ENCODE data around the gene CORO7.

The CORO7 gene

GRCh38 chr16:4366016-4366415, 50.4 kb downstream of the CORO7 start:
- H3K9me3 Mint-ChIP-seq: no peaks in the 10 kb centered on the region
- H3K27ac Mint-ChIP-seq: no peak overlapping the region
- peaks cover 7% of the 10 kb centered on the region for H3K36me3 Mint-ChIP-seq (ENCODE audit: low read depth)
- no peaks in the 10 kb centered on the region for H3K27me3 Mint-ChIP-seq (ENCODE audit: low read depth)
- no peaks in the 10 kb centered on the region for H3K4me1 Mint-ChIP-seq (ENCODE audit: low read depth)
- H3K4me3 Mint-ChIP-seq: no peak overlapping the region

- H3K4me3 Mint-ChIP-seq: no peak overlapping the region
- H3K27me3 Mint-ChIP-seq (ENCODE audit: low read depth): no peaks in the 10 kb centered on the region
- H3K4me1 Mint-ChIP-seq (ENCODE audit: low read depth): no peaks in the 10 kb centered on the region
- H3K27ac Mint-ChIP-seq: no peak overlapping the region
- peaks cover 7% of the 10 kb centered on the region for H3K36me3 Mint-ChIP-seq (ENCODE audit: low read depth)
- H3K9me3 Mint-ChIP-seq: no peaks in the 10 kb centered on the region
Observed at GRCh38 chr16:4365615-4366014, 50.8 kb downstream of the CORO7 start.

DNA sequence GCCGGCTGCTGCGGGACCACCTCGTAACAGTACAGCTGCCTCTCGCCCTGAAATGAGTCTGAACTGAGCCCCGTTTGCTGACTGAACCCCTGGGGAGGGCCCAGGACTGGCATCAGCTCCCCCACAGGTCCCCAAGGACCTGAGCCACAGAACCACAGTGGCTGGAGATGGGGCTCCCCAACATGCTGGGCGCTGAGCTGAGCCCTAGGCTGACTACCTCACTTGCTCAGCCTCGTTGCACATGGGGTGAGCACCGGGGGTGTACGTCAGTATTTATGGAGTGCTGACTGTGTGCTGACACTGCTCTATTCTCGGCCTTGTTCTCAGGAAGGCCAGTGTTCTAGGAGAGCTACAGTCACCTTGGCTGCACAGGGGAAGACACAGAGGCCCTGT, 51.4 kb downstream of the CORO7 start:
- no peaks in the 10 kb centered on the region for H3K9me3 Mint-ChIP-seq
- peaks cover 8% of the 10 kb centered on the region for H3K36me3 Mint-ChIP-seq (ENCODE audit: low read depth)
- no peaks in the 10 kb centered on the region for H3K27me3 Mint-ChIP-seq (ENCODE audit: low read depth)
- no peak overlapping the region for H3K4me3 Mint-ChIP-seq
- no peak overlapping the region for H3K27ac Mint-ChIP-seq
- no peaks in the 10 kb centered on the region for H3K4me1 Mint-ChIP-seq (ENCODE audit: low read depth)

- Mint-ChIP-seq H3K27me3 (ENCODE audit: low read depth) (no peaks in the 10 kb centered on the region), H3K4me1 (ENCODE audit: low read depth) (no peaks in the 10 kb centered on the region), H3K4me3 (no peak overlapping the region), H3K9me3 (no peaks in the 10 kb centered on the region), H3K27ac (no peak overlapping the region), H3K36me3 (ENCODE audit: low read depth) (peaks cover 10% of the 10 kb centered on the region)
Observed at GRCh38 chr16:4364196-4365013, 52.0 kb downstream of the CORO7 start.

DNA sequence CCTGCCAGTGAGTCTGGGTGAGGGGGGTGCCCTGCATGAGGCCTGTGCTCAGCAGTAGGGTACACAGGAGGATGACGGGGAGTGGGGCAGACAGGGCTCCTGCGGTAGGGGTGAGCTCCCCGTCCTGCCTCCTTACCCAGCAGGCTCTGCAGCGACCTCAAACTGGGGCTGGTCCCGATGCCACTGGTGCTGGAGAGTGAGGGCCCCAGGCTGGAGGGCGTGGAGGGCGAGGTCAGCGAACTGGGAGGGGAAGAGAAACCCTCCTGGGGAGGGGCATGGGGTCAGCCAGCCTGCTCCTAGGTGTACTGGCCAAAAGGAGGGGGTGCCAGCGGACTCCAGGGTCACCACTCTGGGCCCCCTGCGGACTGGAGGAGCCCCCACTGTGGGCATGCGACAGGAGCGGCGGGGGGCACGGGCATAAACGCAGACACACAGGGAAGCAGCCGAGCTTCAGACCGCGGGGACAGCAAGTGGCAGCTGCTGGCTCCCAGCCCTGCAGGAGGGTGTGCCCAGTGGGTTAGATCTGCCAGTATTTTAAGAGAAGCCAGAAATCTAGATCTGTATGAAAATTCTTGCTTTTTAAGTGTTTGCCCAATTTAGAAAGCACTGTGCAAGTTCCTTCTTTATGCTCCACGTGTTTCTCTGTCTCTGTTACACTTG, 53.8 kb downstream of the CORO7 start:
- no peaks in the 10 kb centered on the region for H3K4me1 Mint-ChIP-seq (ENCODE audit: low read depth)
- peaks cover 14% of the 10 kb centered on the region for H3K36me3 Mint-ChIP-seq (ENCODE audit: low read depth)
- no peaks in the 10 kb centered on the region for H3K27me3 Mint-ChIP-seq (ENCODE audit: low read depth)

GRCh38 chr16:4361944-4362311, 54.5 kb downstream of the CORO7 start:
- Mint-ChIP-seq H3K36me3 (ENCODE audit: low read depth) (peaks cover 14% of the 10 kb centered on the region), H3K27ac (no peak overlapping the region), H3K4me1 (ENCODE audit: low read depth) (no peaks in the 10 kb centered on the region), H3K4me3 (no peak overlapping the region), H3K27me3 (ENCODE audit: low read depth) (no peaks in the 10 kb centered on the region), H3K9me3 (no peaks in the 10 kb centered on the region)

More for the DNA sequence above, 53.8 kb downstream of the CORO7 start:
- Mint-ChIP-seq H3K4me3 (no peak overlapping the region), H3K9me3 (no peaks in the 10 kb centered on the region), H3K27ac (no peak overlapping the region)

DNA sequence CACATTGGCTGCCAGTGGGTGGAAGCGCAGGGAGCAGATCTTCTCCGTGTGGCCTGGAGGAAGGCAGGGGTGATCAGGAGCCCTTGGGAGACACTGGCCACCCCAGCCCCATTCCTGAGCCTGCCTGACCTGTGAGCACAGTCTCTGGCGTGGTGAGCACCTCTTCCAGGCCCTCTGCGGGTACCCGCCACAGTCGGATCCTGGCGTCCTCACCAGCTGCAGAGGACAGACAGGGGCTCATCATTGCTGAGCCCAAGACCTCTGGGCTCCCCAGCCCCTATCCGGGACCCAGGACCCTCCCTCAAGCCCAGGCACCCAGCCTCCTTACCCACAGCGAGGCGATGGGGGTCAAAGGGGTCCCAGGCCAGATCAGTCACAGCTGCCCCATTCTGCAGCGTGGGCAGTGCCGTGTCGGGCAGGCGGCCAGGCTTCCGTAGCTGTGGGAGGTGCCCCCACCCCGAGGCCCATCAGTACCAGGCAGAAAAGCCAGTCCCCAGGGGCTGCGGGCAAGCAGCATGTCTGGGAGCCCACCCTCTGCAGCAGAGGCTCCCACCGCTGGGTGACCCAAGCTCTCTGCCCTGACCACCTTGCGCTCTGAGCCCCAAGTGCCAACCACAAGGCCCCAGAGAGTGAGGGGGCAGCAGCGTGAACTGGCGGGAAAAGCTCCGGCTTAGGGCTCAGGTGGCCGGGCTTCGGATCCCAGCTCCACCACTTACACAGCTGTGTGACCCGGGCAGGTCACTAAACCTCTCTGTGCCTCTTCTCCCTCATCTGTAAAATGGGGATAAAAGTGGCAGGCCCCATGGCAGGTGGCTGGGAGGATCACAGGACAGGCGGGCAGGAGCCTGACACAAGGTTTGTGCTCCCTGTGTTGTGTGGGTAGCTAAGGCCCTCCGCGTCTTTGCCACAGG, 55.1 kb downstream of the CORO7 start:
- H3K4me1 Mint-ChIP-seq (ENCODE audit: low read depth): no peaks in the 10 kb centered on the region
- no peak overlapping the region for H3K27ac Mint-ChIP-seq
- H3K4me3 Mint-ChIP-seq: no peak overlapping the region
- H3K9me3 Mint-ChIP-seq: no peaks in the 10 kb centered on the region
- no peaks in the 10 kb centered on the region for H3K27me3 Mint-ChIP-seq (ENCODE audit: low read depth)
- peaks cover 14% of the 10 kb centered on the region for H3K36me3 Mint-ChIP-seq (ENCODE audit: low read depth)

- H3K4me1 Mint-ChIP-seq (ENCODE audit: low read depth): no peaks in the 10 kb centered on the region
- peaks cover 14% of the 10 kb centered on the region for H3K36me3 Mint-ChIP-seq (ENCODE audit: low read depth)
- H3K27ac Mint-ChIP-seq: no peak overlapping the region
- H3K4me3 Mint-ChIP-seq: no peak overlapping the region
- no peaks in the 10 kb centered on the region for H3K27me3 Mint-ChIP-seq (ENCODE audit: low read depth)
- no peaks in the 10 kb centered on the region for H3K9me3 Mint-ChIP-seq
Observed at GRCh38 chr16:4360538-4361021, 55.8 kb downstream of the CORO7 start.

DNA sequence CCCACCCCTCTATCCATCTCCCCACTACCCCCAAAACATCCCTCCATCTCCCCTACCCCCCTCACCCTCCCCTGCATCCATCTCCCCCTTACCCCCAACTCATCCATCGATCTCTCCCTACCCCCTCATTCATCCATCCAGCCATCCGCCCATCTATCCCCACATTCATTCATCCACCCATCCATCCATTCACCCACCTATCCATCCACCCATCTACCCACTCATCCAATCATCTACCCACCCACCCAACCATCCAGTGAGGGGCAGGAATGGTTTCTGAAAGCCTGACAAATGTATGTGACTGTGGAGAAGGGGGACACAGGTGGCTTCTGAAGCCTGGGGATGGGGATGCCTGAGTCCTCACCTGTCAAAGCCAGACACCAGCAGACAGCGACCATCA, 56.5 kb downstream of the CORO7 start:
- peaks cover 15% of the 10 kb centered on the region for H3K36me3 Mint-ChIP-seq (ENCODE audit: low read depth)
- H3K9me3 Mint-ChIP-seq: no peaks in the 10 kb centered on the region
- H3K27me3 Mint-ChIP-seq (ENCODE audit: low read depth): no peaks in the 10 kb centered on the region
- no peaks in the 10 kb centered on the region for H3K4me1 Mint-ChIP-seq (ENCODE audit: low read depth)
- H3K4me3 Mint-ChIP-seq: no peak overlapping the region
- H3K27ac Mint-ChIP-seq: no peak overlapping the region

DNA sequence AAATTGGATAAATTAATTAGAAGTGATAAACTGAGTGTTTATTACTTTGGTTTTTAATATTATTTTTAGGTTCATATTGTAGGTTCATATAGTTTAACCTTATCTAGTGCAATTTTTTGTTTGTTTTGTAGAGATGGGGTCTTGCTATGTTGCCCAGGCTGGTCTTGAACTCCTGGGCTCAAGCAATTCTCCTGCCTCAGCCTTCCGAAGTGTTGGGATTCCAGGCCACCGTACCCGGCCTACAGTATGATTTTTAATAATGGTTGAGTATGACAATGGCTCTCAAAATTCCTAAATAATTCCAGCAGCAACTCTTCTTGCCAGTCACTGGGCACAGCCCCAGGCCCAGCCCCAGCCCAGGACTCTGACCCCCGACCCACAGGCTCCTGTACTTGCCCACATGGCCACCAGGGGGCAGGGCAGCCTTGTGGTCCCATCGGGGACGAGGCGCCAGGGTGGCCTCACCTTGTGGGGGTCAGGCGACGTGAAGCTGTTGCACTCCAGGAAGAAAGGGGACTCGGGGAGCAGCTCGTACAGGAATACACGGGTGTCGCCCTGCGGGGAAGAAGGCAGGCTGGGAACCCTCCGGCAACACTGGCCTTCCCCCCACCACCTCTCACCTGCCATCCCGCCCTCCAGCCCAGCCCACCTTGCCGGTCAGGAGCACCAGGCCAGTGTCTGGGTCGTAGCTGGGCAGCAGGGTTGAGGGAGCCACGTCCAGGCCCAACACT, 57.4 kb downstream of the CORO7 start:
- H3K9me3 Mint-ChIP-seq: no peaks in the 10 kb centered on the region
- peaks cover 22% of the 10 kb centered on the region for H3K36me3 Mint-ChIP-seq (ENCODE audit: low read depth)
- no peaks in the 10 kb centered on the region for H3K4me1 Mint-ChIP-seq (ENCODE audit: low read depth)
- no peak overlapping the region for H3K4me3 Mint-ChIP-seq
- peak overlapping the region; percentile 26 for H3K27ac Mint-ChIP-seq
- H3K27me3 Mint-ChIP-seq (ENCODE audit: low read depth): no peaks in the 10 kb centered on the region

GRCh38 chr16:4358236-4358635, 58.2 kb downstream of the CORO7 start:
- no peaks in the 10 kb centered on the region for H3K4me1 Mint-ChIP-seq (ENCODE audit: low read depth)
- H3K27me3 Mint-ChIP-seq (ENCODE audit: low read depth): no peaks in the 10 kb centered on the region
- H3K36me3 Mint-ChIP-seq (ENCODE audit: low read depth): peaks cover 19% of the 10 kb centered on the region
- H3K27ac Mint-ChIP-seq: no peak overlapping the region
- no peaks in the 10 kb centered on the region for H3K9me3 Mint-ChIP-seq
- H3K4me3 Mint-ChIP-seq: no peak overlapping the region

- Mint-ChIP-seq H3K9me3 (no peaks in the 10 kb centered on the region), H3K4me1 (ENCODE audit: low read depth) (peaks cover under 1% of the 10 kb centered on the region), H3K27ac (no peak overlapping the region), H3K27me3 (ENCODE audit: low read depth) (no peaks in the 10 kb centered on the region), H3K4me3 (no peak overlapping the region), H3K36me3 (ENCODE audit: low read depth) (peaks cover 16% of the 10 kb centered on the region)
Observed at GRCh38 chr16:4356820-4357219, 59.6 kb downstream of the CORO7 start.

DNA sequence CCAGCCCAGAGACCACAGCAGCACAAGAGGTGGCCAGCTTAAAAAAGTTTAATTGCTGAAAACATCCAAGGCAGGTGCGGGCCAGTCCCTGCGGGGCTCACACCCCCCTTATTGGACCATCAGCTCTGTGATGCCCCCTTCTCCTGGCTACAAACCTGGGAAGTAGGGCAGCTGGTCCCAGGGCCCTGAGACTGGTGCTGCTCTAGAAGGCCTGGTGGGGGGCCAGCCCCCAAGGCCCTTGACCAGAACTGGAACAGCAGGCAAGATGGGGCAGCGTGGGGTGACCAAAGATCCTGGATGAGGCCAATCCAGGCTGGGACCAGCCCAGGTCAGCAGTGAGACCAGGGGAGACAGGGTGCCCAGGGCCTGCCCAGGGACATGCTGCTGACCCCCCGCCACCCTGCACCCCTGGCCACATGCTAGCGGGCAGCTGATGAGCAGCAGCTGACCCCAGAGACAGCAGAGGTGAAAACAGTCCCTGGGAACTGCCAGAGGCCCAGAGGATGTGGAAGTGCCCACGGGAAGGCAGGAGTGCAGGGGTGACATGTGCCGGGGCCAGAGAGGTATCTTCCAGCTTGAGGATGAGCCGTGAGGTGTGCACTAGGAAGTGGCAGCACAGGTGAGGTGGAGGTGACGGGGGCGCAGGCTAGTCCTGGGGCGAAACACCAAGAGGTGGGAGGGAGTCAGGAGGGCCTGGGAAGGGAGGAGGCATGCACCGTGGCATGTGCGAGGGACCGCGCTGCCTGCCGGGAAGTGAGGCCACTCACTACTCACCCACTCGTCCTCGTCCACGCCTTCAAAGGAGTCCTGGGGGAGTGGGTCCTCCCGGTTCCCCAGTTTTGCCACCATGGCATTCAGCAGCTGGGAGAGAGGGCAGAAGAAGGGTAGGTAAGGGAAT, 61.6 kb downstream of the CORO7 start:
- Mint-ChIP-seq H3K9me3 (no peaks in the 10 kb centered on the region), H3K4me1 (ENCODE audit: low read depth) (peaks cover 10% of the 10 kb centered on the region)

More for the DNA sequence above, 61.6 kb downstream of the CORO7 start:
- Mint-ChIP-seq H3K27me3 (ENCODE audit: low read depth) (no peaks in the 10 kb centered on the region), H3K4me3 (no peak overlapping the region), H3K36me3 (ENCODE audit: low read depth) (peaks cover 14% of the 10 kb centered on the region), H3K27ac (no peak overlapping the region)
